Stimulated activated naive CD8-positive, alpha-beta T cell treated with anti-CD3 and anti-CD28 coated beads, Interleukin-15, Interleukin-2, amounts not matched to agents 100 U/mL and 50 U/mL, for 24 hours (primary cell): ENCODE results near the gene CYP4F2.
"Not testable (repeated sequence)": the region's sequence is repeated elsewhere in the genome, so short reads cannot be mapped to it uniquely, and the experiment has no call there.

Experiments
- ATAC-seq: fragments of 150-1000 bp; cut with Tn5 transposase; one replicate; pipeline ENCODE4 v1.10.0; 2021
- DNase-seq: peaks from one replicate; pipeline ENCODE4 v3.0.0; 2021

Gene CYP4F2

GRCh38 chr19:15843894-15844222 is 54.0 kb downstream of the CYP4F2 start:
- not testable (repeated sequence) for ATAC-seq, DNase-seq

- ATAC-seq: no peak
- DNase-seq: no peak
Measured at GRCh38 chr19:15843203-15843893, 54.5 kb downstream of the CYP4F2 start.

GRCh38 chr19:15841875-15842569 is 55.9 kb downstream of the CYP4F2 start:
- DNase-seq (peak; percentile 29), ATAC-seq (no peak)

DNA sequence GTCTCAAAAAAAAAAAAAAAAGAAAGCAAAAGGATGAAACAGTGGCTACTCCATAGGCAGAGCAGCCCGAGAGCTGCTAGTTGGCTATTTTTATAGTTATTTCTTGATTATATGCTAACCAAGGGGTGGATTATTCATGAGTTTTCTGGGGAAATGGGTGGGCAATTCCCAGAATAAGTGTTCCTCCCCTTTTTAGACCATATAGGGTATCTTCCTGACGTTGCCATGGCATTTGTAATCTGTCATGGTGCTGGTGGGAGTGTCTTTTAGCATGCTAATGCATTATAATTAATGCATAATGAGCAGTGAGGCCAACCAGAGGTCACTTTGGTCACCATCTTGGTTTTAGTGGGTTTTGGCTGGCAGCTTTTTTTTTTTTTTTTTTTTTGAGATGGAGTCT is 57.0 kb downstream of the CYP4F2 start:
- DNase-seq (no peak), ATAC-seq (no peak)

GRCh38 chr19:15839888-15840287 is 58.0 kb downstream of the CYP4F2 start:
- not testable (repeated sequence) for DNase-seq, ATAC-seq

DNA sequence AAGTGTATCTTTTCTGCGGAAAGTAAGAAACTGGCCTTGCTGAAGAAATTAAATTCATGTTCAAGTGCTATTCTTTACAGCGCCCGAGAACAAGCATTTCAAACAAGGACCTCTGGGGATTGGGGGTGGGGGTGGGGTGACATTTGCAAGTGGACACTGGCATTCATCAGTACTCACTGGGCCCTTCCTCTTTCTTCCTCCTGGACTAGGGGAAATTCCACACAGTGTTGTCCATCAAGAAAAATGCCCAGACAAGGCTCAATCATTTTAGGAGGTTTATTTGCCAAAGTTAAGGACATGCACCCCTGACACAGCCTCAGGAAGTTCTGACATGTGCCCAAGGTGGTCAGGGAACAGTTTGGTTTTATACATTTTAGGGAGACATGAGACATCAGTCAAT is 59.5 kb downstream of the CYP4F2 start:
- ATAC-seq: no peak
- DNase-seq: no peak

- ATAC-seq: no peak
- DNase-seq: no peak
Measured at GRCh38 chr19:15837221-15837731, 60.6 kb downstream of the CYP4F2 start.

DNA sequence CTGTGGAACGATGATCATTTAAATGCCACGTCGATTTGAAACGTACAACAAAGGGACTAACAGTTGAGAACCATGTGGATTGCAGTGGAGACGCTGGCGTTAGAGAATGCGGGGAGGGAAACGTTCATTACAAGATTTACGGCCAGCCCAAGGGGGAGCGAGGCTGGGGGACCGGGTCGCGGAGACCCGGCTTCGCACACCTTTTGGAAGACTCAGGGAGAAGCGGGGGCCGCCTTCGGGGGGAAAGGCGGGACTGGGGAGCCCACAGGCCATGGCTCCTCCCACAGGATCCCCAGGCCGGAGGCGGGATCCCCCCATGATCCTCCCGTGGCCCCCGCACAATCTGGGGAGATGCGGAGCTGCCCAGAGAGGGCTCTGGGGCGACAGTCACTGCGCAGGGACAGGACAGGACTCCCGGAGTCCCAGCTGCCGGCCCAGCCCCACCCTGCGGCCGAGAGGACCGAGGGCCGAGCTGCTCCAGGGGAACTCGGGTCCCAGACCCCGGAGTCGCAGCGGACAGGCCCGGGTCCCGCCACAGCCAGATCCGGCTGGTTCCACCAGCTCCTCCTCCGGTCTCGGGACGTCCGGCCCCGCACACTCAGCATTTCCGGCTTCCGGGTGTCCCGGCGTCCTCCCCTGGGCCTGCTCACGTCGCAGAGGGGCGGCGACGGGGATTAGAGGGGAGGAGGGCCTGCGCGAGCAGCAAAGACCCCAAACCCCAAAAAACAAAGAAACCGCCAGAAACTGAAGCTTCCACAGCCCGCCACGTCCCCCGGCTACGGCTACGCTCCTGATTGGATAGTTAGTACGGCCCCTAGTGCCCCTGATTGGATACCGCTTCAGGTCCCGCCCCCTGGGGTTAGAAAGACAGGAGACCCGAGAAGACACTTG is 61.3 kb downstream of the CYP4F2 start:
- peak; percentile 97 for ATAC-seq
- peak; percentile 94 for DNase-seq

DNA sequence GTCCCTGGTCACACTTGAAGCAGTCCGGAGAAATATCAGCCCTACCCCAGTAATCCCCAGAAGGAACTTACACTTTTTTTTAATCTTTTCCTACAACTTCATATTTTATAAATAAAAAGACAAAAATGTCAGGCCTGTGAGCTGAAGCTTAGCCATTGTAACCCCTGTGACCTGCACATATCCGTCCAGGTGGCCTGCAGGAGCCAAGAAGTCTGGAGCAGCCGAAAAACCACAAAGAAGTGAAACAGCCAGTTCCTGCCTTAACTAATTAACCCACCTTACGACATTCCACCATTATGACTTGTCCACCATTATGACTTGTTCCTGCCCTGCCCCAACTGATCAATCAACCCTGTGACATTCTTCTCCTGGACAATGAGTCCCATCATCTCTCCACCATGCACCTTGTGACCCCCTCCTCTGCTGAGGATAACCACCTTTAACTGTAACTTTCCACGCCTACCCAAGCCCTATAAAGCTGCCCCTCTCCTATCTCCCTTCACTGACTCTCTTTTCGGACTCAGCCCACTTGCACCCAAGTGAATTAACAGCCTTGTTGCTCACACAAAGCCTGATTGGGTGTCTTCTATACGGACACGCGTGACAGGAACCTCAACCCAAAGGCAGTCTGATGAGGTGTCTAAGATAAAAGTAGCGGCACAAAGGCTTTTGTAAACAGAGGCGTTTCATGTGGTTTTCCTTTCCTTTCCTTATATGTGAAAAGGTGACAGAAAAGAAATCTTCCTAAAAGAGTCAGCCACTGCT is 62.1 kb downstream of the CYP4F2 start:
- ATAC-seq (peak; percentile 8), DNase-seq (peak; percentile 24)

GRCh38 chr19:15834232-15834631 is 63.6 kb downstream of the CYP4F2 start:
- not testable (repeated sequence) for ATAC-seq, DNase-seq

GRCh38 chr19:15831626-15832025 is 66.2 kb downstream of the CYP4F2 start:
- ATAC-seq: no peak

GRCh38 chr19:15829786-15830185 is 68.1 kb downstream of the CYP4F2 start:
- DNase-seq (no peak), ATAC-seq (no peak)

More at GRCh38 chr19:15831626-15832025, 66.2 kb downstream of the CYP4F2 start:
- DNase-seq: no peak

DNA sequence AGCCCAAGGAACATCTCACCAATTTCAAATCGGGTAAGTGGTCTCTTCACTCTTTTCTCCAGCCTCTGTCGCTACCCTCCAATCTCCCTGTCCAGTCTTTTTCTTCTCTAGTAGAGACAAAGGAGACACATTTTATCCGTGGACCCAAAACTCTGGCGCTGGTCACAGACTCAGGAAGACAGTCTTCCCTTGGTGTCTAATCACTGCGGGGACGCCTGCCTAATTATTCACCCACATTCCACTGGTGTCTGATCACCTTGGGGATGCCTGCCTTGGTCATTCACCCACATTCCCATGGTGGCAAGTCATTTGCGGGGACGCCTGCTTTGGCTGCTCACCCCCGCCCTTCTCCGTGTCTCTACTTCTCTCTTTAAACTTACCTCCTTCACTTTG is 68.6 kb downstream of the CYP4F2 start:
- DNase-seq: no peak
- no peak for ATAC-seq

DNA sequence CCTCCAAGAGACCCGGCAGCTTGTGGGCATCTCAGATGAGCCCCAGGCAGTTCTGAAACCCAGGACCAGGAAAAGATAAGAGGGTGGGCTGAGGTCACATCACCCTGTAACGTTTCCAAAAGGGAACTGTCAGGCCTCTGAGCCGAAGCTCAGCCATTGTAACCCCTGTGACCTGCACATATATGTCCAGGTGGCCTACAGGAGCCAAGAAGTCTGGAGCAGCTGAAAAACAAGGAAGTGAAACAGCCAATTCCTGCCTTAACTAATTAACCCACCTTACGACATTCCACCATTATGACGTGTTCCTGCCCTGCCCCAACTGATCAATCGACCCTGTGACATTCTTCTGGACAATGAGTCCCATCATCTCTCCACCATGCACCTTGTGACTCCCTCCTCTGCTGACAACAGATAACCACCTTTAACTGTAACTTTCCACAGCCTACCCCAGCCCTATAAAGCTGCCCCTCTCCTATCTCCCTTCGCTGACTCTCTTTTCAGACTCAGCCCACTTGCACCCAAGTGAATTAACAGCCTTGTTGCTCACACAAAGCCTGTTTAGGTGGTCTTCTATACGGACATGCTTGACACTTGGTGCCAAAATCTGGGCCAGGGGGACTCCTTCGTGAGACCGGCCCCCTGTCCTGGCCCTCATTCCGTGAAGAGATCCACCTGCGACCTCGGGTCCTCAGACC is 69.1 kb downstream of the CYP4F2 start:
- ATAC-seq, DNase-seq: not testable (repeated sequence)

GRCh38 chr19:15828121-15828610 is 69.7 kb downstream of the CYP4F2 start:
- ATAC-seq (no peak), DNase-seq (no peak)
